H9 (cell line): ENCODE data around the gene SLIT2. TPM values are rescaled to one million over a fixed set of nuclear protein-coding genes. Genes with fewer than 3 reads are reported as not detected.

Source experiments
- DNase-seq: peaks from one replicate; pipeline ENCODE4 v3.0.0-alpha.2; 2017
- H2AFZ ChIP-seq: one replicate; pipeline ENCODE4 v1.6.1; 2013; ENCODE audit warnings: mild to moderate bottlenecking, low read length, control low read depth, moderate library complexity
- H2AK5ac ChIP-seq: 2 replicates; pipeline ENCODE4 v1.6.1; 2013; ENCODE audit warnings: low read length, control low read depth, mixed read lengths; ENCODE audit not compliant: insufficient read length
- H2BK120ac ChIP-seq: one replicate; pipeline ENCODE4 v1.6.1; 2013; ENCODE audit warnings: low read depth, mild to moderate bottlenecking, low read length, control low read depth, inconsistent platforms; ENCODE audit not compliant: poor library complexity, severe bottlenecking
- H2BK12ac ChIP-seq: 2 replicates; pipeline ENCODE4 v1.6.1; 2013; ENCODE audit warnings: low read length, control low read depth, mixed read lengths, low read depth; ENCODE audit not compliant: insufficient read length
- H2BK15ac ChIP-seq: 2 replicates; pipeline ENCODE4 v1.6.1; 2013; ENCODE audit warnings: low read depth, low read length, control low read depth
- H2BK20ac ChIP-seq: one replicate; pipeline ENCODE4 v1.6.1; 2013; ENCODE audit warnings: low read depth, mild to moderate bottlenecking, low read length, control low read depth, inconsistent platforms; ENCODE audit not compliant: poor library complexity, severe bottlenecking
- H2BK5ac ChIP-seq: 2 replicates; pipeline ENCODE4 v1.6.1; 2013; ENCODE audit warnings: low read length, control low read depth, mixed read lengths; ENCODE audit not compliant: insufficient read length
- H3K14ac ChIP-seq: 2 replicates; pipeline ENCODE4 v1.6.1; 2013; ENCODE audit warnings: low read length, control low read depth; ENCODE audit not compliant: insufficient read depth
- H3K18ac ChIP-seq: 2 replicates; pipeline ENCODE4 v1.6.1; 2013; ENCODE audit warnings: low read depth, mild to moderate bottlenecking, mixed read lengths, low read length, control low read depth; ENCODE audit not compliant: insufficient read length
- H3K23ac ChIP-seq: 2 replicates; pipeline ENCODE4 v1.6.1; 2013; ENCODE audit warnings: low read length, control low read depth, mixed read lengths, low read depth; ENCODE audit not compliant: insufficient read length
- H3K23me2 ChIP-seq: 2 replicates; pipeline ENCODE4 v1.6.1; 2013; ENCODE audit warnings: low read depth, mild to moderate bottlenecking, mixed read lengths, low read length, control low read depth; ENCODE audit not compliant: insufficient read length, poor library complexity, severe bottlenecking
- H3K27ac ChIP-seq: 2 replicates; pipeline ENCODE4 v1.5.1; 2013; ENCODE audit warnings: low read length, control low read depth, mixed read lengths, low read depth; ENCODE audit not compliant: insufficient read length
- H3K27me3 ChIP-seq: 2 replicates; pipeline ENCODE4 v1.6.1; 2013; ENCODE audit warnings: low read length, control low read depth, inconsistent platforms; ENCODE audit not compliant: insufficient read depth
- H3K4ac ChIP-seq: 2 replicates; pipeline ENCODE4 v1.6.1; 2013; ENCODE audit warnings: low read depth, mild to moderate bottlenecking, control low read depth, inconsistent platforms, low read length, moderate library complexity
- H3K4me1 ChIP-seq: 2 replicates; pipeline ENCODE4 v1.6.1; 2013; ENCODE audit warnings: low read length, control low read depth, inconsistent platforms; ENCODE audit not compliant: insufficient read depth
- H3K4me2 ChIP-seq: 2 replicates; pipeline ENCODE4 v1.6.1; 2013; ENCODE audit warnings: low read length, control low read depth, mixed read lengths; ENCODE audit not compliant: insufficient read length, insufficient read depth
- H3K56ac ChIP-seq: 2 replicates; pipeline ENCODE4 v1.6.1; 2013; ENCODE audit warnings: low read depth, mild to moderate bottlenecking, mixed read lengths, low read length, control low read depth; ENCODE audit not compliant: insufficient read length
- H3K79me1 ChIP-seq: 2 replicates; pipeline ENCODE4 v1.6.1; 2013; ENCODE audit warnings: low read depth, mild to moderate bottlenecking, moderate library complexity, low read length, control low read depth, inconsistent platforms; ENCODE audit not compliant: insufficient read depth, poor library complexity, severe bottlenecking
- H3K79me2 ChIP-seq: 2 replicates; pipeline ENCODE4 v1.6.1; 2013; ENCODE audit warnings: low read length, control low read depth, inconsistent platforms; ENCODE audit not compliant: insufficient read depth
- H3K9ac ChIP-seq: 2 replicates; pipeline ENCODE4 v1.6.1; 2013; ENCODE audit warnings: low read length, control low read depth, mixed read lengths; ENCODE audit not compliant: insufficient read length; ENCODE audit errors: extremely low read depth
- H3K9me3 ChIP-seq: one replicate; pipeline ENCODE4 v1.6.1; 2013; ENCODE audit warnings: low read depth, low read length, inconsistent platforms; ENCODE audit not compliant: control insufficient read depth
- H3T11ph ChIP-seq: one replicate; pipeline ENCODE4 v1.6.1; 2013; ENCODE audit warnings: mild to moderate bottlenecking, low read length, control low read depth, inconsistent platforms
- H4K20me1 ChIP-seq: one replicate; pipeline ENCODE4 v1.6.1; 2013; ENCODE audit not compliant: control insufficient read depth, insufficient read length, insufficient read depth
- H4K5ac ChIP-seq: 2 replicates; pipeline ENCODE4 v1.6.1; 2013; ENCODE audit warnings: low read depth, mild to moderate bottlenecking, mixed read lengths, low read length, control low read depth; ENCODE audit not compliant: insufficient read length
- H4K8ac ChIP-seq: replicated peaks from 2 replicates; pipeline ENCODE4 v1.6.1; 2013; ENCODE audit warnings: low read length, control low read depth, mixed read lengths, low read depth; ENCODE audit not compliant: insufficient read length
- H4K91ac ChIP-seq: 2 replicates; pipeline ENCODE4 v1.6.1; 2013; ENCODE audit warnings: low read depth, mild to moderate bottlenecking, moderate library complexity, mixed read lengths, low read length, control low read depth; ENCODE audit not compliant: insufficient read length
- H3K27ac Mint-ChIP-seq, 3 experiments: 2 replicates in 2 of 3; 3 replicates in 1 of 3; pipeline ENCODE4 v1.8.0; 2020 to 2021; ENCODE audit warnings: mixed read lengths in 3 of 3, mild to moderate bottlenecking in 1 of 3, moderate library complexity in 1 of 3
- H3K27me3 Mint-ChIP-seq: 2 replicates; pipeline ENCODE4 v1.8.0; 2021; ENCODE audit warnings: low read depth, mild to moderate bottlenecking, moderate library complexity, mixed read lengths
- H3K36me3 Mint-ChIP-seq, 3 experiments: 2 replicates in 2 of 3; 3 replicates in 1 of 3; pipeline ENCODE4 v1.8.0; 2020 to 2021; ENCODE audit warnings: low read depth in 3 of 3, mixed read lengths in 3 of 3; ENCODE audit not compliant: insufficient read depth in 1 of 3
- H3K4me1 Mint-ChIP-seq, 2 experiments: 2 replicates each; pipeline ENCODE4 v1.8.0; 2020; ENCODE audit warnings: mixed read lengths in 2 of 2
- H3K4me3 Mint-ChIP-seq, 2 experiments: 2 replicates in 1 of 2; 3 replicates in 1 of 2; pipeline ENCODE4 v1.8.0; 2020 to 2021; ENCODE audit warnings: mild to moderate bottlenecking in 2 of 2, mixed read lengths in 2 of 2, moderate library complexity in 1 of 2
- H3K9me3 Mint-ChIP-seq, 2 experiments: 2 replicates in 1 of 2; 3 replicates in 1 of 2; pipeline ENCODE4 v1.8.0; 2020; ENCODE audit warnings: mild to moderate bottlenecking in 2 of 2, mixed read lengths in 2 of 2, moderate library complexity in 1 of 2
- WGBS: extraction: QIAGEN DNeasy Blood & Tissue Kit; methylation state at CpG from one replicate; pipeline ENCODE4 v1.1.7; 2013; ENCODE audit warnings: missing lambda C conversion rate, low lambda C conversion rate, mixed read lengths; ENCODE audit not compliant: insufficient read length; ENCODE audit errors: extremely low coverage; 5-methylcytosine and 5-hydroxymethylcytosine counted together
- total RNA-seq: library from RNA; stranded (reverse); gene quantifications from 2 replicates; pipeline ENCODE4 v1.2.1, GENCODE V29; 2021
- TF ChIP-seq, protein P1 (sequence below): fragments of 200-600 bp; sonication (generic); conservative IDR thresholded peaks from 3 replicates; pipeline ENCODE4 v1.8.0; 2021; ENCODE audit warnings: antibody characterized with exemption, mild to moderate bottlenecking

SLIT2 gene
- total RNA-seq, 1 experiment from 2014 or later, result 1.3 TPM

GRCh38 chr4:20237894-20238537 is 13.7 kb upstream of the SLIT2 start:
- Mint-ChIP-seq H3K27ac (no peak overlapping the region), H3K36me3 (peaks cover 0 to 6% (median 5%) of the 10 kb centered on the region in 3 experiments; a peak in 5 of 7 replicates), H3K4me3 (no peak overlapping the region), H3K4me1 (no peaks in the 10 kb centered on the region), H3K27me3 (no peaks in the 10 kb centered on the region), H3K9me3 (peaks cover 6 to 8% of the 10 kb centered on the region in 2 experiments)
- H4K91ac ChIP-seq, result no peak overlapping the region
- no peak overlapping the region for H3K23ac ChIP-seq
- no peak overlapping the region for H3K27ac ChIP-seq
- no peak overlapping the region for H2BK20ac ChIP-seq
- no peak overlapping the region for H3T11ph ChIP-seq
- H3K4me2 ChIP-seq, result no peak overlapping the region
- no peaks in the 10 kb centered on the region for H3K9me3 ChIP-seq
- H2BK120ac ChIP-seq, result no peak overlapping the region
- H3K14ac ChIP-seq, result no peak overlapping the region
- TF ChIP-seq, protein P1, sequence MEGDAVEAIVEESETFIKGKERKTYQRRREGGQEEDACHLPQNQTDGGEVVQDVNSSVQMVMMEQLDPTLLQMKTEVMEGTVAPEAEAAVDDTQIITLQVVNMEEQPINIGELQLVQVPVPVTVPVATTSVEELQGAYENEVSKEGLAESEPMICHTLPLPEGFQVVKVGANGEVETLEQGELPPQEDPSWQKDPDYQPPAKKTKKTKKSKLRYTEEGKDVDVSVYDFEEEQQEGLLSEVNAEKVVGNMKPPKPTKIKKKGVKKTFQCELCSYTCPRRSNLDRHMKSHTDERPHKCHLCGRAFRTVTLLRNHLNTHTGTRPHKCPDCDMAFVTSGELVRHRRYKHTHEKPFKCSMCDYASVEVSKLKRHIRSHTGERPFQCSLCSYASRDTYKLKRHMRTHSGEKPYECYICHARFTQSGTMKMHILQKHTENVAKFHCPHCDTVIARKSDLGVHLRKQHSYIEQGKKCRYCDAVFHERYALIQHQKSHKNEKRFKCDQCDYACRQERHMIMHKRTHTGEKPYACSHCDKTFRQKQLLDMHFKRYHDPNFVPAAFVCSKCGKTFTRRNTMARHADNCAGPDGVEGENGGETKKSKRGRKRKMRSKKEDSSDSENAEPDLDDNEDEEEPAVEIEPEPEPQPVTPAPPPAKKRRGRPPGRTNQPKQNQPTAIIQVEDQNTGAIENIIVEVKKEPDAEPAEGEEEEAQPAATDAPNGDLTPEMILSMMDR, result no peak
- no peaks in the 10 kb centered on the region for H3K4me1 ChIP-seq
- no peak overlapping the region for H3K18ac ChIP-seq
- H3K9ac ChIP-seq, result no peak overlapping the region
- no peak overlapping the region for H2AFZ ChIP-seq
- no peak overlapping the region for H2BK5ac ChIP-seq
- H3K56ac ChIP-seq, result no peak overlapping the region
- no peaks in the 10 kb centered on the region for H3K27me3 ChIP-seq
- no peak overlapping the region for H2BK15ac ChIP-seq
- H3K79me2 ChIP-seq, result no peaks in the 10 kb centered on the region
- H2AK5ac ChIP-seq, result no peak overlapping the region
- no peak for DNase-seq
- H4K20me1 ChIP-seq, result no peaks in the 10 kb centered on the region
- no CpG with 5 or more reads among the region's 3 CpGs for WGBS
- no peaks in the 10 kb centered on the region for H3K23me2 ChIP-seq
- no peak overlapping the region for H4K5ac ChIP-seq
- H3K79me1 ChIP-seq, result no peaks in the 10 kb centered on the region
- no peak overlapping the region for H2BK12ac ChIP-seq
- H3K4ac ChIP-seq, result no peak overlapping the region
- no peak overlapping the region for H4K8ac ChIP-seq
